GM12874 (cell line): ENCODE data around the gene ENOX2.

Source experiments
- CTCF ChIP-seq: IDR thresholded peaks from 2 replicates; pipeline ENCODE4 v1.5.1; 2011; ENCODE audit warnings: low read depth, mild to moderate bottlenecking, control low read depth, low read length, moderate library complexity; ENCODE audit not compliant: insufficient read depth

ENOX2 gene

DNA sequence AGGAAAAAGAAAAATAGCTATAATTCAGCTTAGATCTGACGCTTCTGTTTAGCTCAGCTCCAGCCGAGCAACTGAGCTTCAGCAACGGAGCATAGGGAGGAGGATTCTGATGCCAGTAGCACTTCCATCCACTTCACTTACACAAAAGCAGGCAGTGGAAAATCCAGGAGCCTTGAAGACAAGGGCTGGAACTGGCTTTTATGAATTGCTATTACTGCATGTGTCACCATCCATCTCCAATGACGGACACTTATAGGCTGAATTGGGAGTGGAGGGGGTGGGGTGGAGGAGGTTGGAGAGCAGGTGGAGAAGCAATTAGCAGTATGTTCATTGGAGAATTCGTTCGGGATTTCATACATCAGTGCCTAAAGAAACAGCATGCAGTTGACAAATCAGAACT lies 15.6 kb downstream of the ENOX2 start:
- TF ChIP-seq CTCF = no peak

DNA sequence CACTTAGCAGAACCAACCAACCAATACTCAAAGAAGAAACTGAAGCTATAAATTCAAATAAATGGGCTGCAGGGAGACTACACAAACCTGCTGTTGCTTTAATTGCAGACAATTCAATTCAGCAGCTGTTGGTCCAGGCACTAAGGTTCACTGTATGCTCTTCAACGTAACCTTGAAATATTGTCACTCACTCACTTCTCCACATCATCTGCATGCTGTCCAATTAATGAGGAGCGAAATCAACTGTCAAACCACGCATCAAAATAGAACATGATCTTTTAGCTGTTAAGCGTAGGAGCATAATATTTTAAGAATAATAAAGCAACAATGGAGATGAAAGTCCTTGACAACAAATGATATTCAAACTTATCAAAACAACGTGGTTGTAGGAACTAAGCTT lies 17.0 kb downstream of the ENOX2 start:
- TF ChIP-seq CTCF = no peak

- TF ChIP-seq CTCF = no peak
Measured at GRCh38 chrX:130885508-130885907, 17.5 kb downstream of the ENOX2 start.

- TF ChIP-seq CTCF = no peak
Measured at GRCh38 chrX:130884627-130885026, 18.4 kb downstream of the ENOX2 start.

- TF ChIP-seq CTCF = no peak
Measured at GRCh38 chrX:130879869-130880268, 23.1 kb downstream of the ENOX2 start.

GRCh38 chrX:130878350-130879341 lies 24.4 kb downstream of the ENOX2 start:
- TF ChIP-seq CTCF = no peak

- no peak for TF ChIP-seq CTCF
Measured at GRCh38 chrX:130877892-130878341, 25.1 kb downstream of the ENOX2 start.
